Measurements from ENCODE around the gene PSMB8. TPM values are rescaled to one million over a fixed set of nuclear protein-coding genes. Genes with fewer than 3 reads are reported as not detected.

The PSMB8 gene
- total and polyA plus RNA-seq, 4 donors: 12.4 to 30.4 (median 13.2) TPM

GRCh38 chr6:32851025-32851424, 7.2 kb upstream of the PSMB8 start:
- no peak overlapping the region for H3K4me3 ChIP-seq (ENCODE audit: low read depth, low read length)
- peaks cover 24% of the 10 kb centered on the region for H3K36me3 ChIP-seq (ENCODE audit: control insufficient read depth, insufficient read depth, low read length)
- no peak overlapping the region for H3K27ac ChIP-seq (ENCODE audit: low read depth, low read length)
- H3K4me1 ChIP-seq (ENCODE audit: control insufficient read depth, insufficient read depth, low read length): peaks cover 30% of the 10 kb centered on the region
- H3K27me3 ChIP-seq (ENCODE audit: control insufficient read depth, insufficient read depth, low read length): peaks cover 31% of the 10 kb centered on the region
- H3K9me3 ChIP-seq (ENCODE audit: control insufficient read depth, insufficient read depth, low read length): no peaks in the 10 kb centered on the region
- 85% methylated on average over 4 of the region's 4 CpGs for WGBS (ENCODE audit: insufficient coverage)
- DNase-seq (ENCODE audit: low read depth in 4 of 6, low spot score in 6 of 6): no peak

DNA sequence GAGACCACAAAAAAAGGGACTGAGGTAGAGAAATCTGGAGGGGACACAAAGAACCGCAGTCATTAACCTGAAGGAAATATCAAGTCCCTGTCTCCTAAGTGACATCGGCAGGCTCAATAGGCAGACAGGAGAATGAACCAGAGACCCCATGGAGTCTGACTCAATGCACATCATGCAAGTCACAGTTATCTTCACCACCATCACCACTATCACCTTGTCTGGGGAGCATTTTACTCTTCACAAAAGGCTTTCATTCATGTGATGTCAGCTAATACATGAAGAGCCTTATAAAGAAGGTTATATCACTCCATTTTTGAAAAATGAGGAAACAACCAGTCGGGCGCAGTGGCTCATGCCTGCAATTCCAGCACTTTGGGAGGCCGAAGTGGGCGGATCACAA, 5.3 kb upstream of the PSMB8 start:
- H3K9me3 ChIP-seq (ENCODE audit: control insufficient read depth, insufficient read depth, low read length): no peaks in the 10 kb centered on the region
- DNase-seq (ENCODE audit: low read depth in 4 of 6, low spot score in 6 of 6): no peak
- H3K4me3 ChIP-seq (ENCODE audit: low read depth, low read length): no peak overlapping the region
- peaks cover 31% of the 10 kb centered on the region for H3K4me1 ChIP-seq (ENCODE audit: control insufficient read depth, insufficient read depth, low read length)
- H3K27me3 ChIP-seq (ENCODE audit: control insufficient read depth, insufficient read depth, low read length): peaks cover 18% of the 10 kb centered on the region
- H3K36me3 ChIP-seq (ENCODE audit: control insufficient read depth, insufficient read depth, low read length): peaks cover 26% of the 10 kb centered on the region
- H3K27ac ChIP-seq (ENCODE audit: low read depth, low read length): no peak overlapping the region
- 75% methylated on average over 2 of the region's 6 CpGs for WGBS (ENCODE audit: insufficient coverage)

DNA sequence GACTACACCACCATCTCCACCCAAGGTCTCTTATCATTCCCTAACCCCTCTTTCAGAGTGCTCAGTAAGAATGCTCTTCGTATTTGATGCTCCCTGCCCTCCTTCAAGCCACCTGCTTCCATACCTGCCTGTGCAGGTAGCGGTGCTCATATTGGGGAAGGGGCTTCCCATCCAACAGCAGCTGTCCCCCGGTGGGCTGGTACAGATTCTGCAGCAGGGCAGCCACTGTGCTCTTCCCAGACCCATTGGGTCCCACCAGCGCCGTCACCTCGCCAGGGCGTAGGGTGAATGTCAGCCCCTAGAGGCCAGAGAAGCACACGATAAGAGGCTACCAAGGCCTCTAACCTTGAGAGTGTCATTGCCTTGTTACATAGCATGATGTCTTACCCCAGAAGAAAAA, 3.9 kb upstream of the PSMB8 start:
- Histone ChIP-seq H3K4me3 (ENCODE audit: low read depth, low read length) (no peak overlapping the region), H3K4me1 (ENCODE audit: control insufficient read depth, insufficient read depth, low read length) (peaks cover 27% of the 10 kb centered on the region), H3K36me3 (ENCODE audit: control insufficient read depth, insufficient read depth, low read length) (peaks cover 26% of the 10 kb centered on the region), H3K27me3 (ENCODE audit: control insufficient read depth, insufficient read depth, low read length) (peaks cover 17% of the 10 kb centered on the region), H3K27ac (ENCODE audit: low read depth, low read length) (no peak overlapping the region), H3K9me3 (ENCODE audit: control insufficient read depth, insufficient read depth, low read length) (no peaks in the 10 kb centered on the region)
- 88% methylated on average over 5 of the region's 8 CpGs for WGBS (ENCODE audit: insufficient coverage)
- no peak for DNase-seq (ENCODE audit: low read depth in 4 of 6, low spot score in 6 of 6)

DNA sequence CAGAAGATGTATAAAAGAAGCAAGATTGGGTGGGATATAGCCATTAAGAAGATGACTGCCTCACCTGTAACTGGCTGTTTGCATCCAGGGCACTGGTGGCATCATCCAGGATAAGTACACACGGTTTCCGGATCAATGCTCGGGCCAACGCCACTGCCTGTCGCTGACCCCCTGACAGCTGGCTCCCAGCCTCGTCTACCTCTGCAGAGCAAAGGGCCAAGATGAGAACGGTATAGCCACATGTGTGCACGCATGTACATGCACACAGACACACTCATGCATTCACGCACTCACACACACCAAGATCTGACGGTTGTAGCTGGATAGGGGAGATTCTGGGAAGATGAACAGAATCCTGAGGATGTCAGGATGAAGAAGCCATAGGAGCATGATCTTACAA, 3.2 kb upstream of the PSMB8 start:
- peaks cover 19% of the 10 kb centered on the region for H3K4me1 ChIP-seq (ENCODE audit: control insufficient read depth, insufficient read depth, low read length)
- peaks cover 13% of the 10 kb centered on the region for H3K27me3 ChIP-seq (ENCODE audit: control insufficient read depth, insufficient read depth, low read length)
- H3K36me3 ChIP-seq (ENCODE audit: control insufficient read depth, insufficient read depth, low read length): peaks cover 26% of the 10 kb centered on the region
- DNase-seq (ENCODE audit: low read depth in 4 of 6, low spot score in 6 of 6): no peak
- no peaks in the 10 kb centered on the region for H3K9me3 ChIP-seq (ENCODE audit: control insufficient read depth, insufficient read depth, low read length)
- H3K27ac ChIP-seq (ENCODE audit: low read depth, low read length): no peak overlapping the region
- WGBS (ENCODE audit: insufficient coverage): 83% methylated on average over 6 of the region's 10 CpGs
- H3K4me3 ChIP-seq (ENCODE audit: low read depth, low read length): no peak overlapping the region

DNA sequence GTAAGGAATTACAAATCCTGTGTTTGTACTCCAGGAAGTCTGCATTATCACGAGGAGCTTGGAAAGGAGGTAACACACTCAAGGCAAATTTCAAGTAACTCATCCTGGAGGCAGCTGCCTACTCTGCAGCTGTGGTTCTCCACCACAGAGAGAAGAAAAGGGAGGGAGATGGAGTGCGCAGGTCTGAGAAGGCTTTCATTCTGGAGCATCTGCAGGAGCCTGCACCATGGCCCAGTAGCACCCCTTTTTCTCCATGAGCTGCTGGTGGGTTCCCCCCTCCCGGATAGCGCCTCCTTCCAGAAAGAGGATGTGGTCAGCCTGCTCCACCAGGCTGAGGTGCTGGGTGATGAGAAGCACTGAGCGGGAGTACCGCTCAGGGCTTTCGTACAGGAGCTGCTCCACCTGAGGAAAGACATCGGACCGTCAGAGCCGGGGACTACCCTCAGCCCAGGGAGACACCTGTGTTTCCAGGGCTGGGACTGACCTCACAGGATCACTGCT, 1.6 kb upstream of the PSMB8 start:
- Histone ChIP-seq H3K4me3 (ENCODE audit: low read depth, low read length) (no peak overlapping the region), H3K36me3 (ENCODE audit: control insufficient read depth, insufficient read depth, low read length) (peaks cover 21% of the 10 kb centered on the region), H3K27ac (ENCODE audit: low read depth, low read length) (no peak overlapping the region), H3K27me3 (ENCODE audit: control insufficient read depth, insufficient read depth, low read length) (peaks cover 13% of the 10 kb centered on the region), H3K4me1 (ENCODE audit: control insufficient read depth, insufficient read depth, low read length) (peaks cover 17% of the 10 kb centered on the region), H3K9me3 (ENCODE audit: control insufficient read depth, insufficient read depth, low read length) (no peaks in the 10 kb centered on the region)
- no peak for DNase-seq (ENCODE audit: low read depth in 4 of 6, low spot score in 6 of 6)
- 85% methylated on average over 9 of the region's 10 CpGs for WGBS (ENCODE audit: insufficient coverage)

GRCh38 chr6:32844839-32845383, 1.1 kb upstream of the PSMB8 start:
- 3% methylated on average over 13 of the region's 19 CpGs for WGBS (ENCODE audit: insufficient coverage)
- Histone ChIP-seq H3K27ac (ENCODE audit: low read depth, low read length) (no peak overlapping the region), H3K36me3 (ENCODE audit: control insufficient read depth, insufficient read depth, low read length) (peaks cover 20% of the 10 kb centered on the region), H3K4me3 (ENCODE audit: low read depth, low read length) (peak overlapping the region; percentile 88), H3K9me3 (ENCODE audit: control insufficient read depth, insufficient read depth, low read length) (no peaks in the 10 kb centered on the region), H3K27me3 (ENCODE audit: control insufficient read depth, insufficient read depth, low read length) (peaks cover 13% of the 10 kb centered on the region), H3K4me1 (ENCODE audit: control insufficient read depth, insufficient read depth, low read length) (peaks cover 17% of the 10 kb centered on the region)
- DNase-seq (ENCODE audit: low read depth in 4 of 6, low spot score in 6 of 6): no peak

- Histone ChIP-seq H3K36me3 (ENCODE audit: control insufficient read depth, insufficient read depth, low read length) (peaks cover 18% of the 10 kb centered on the region), H3K4me1 (ENCODE audit: control insufficient read depth, insufficient read depth, low read length) (peaks cover 22% of the 10 kb centered on the region), H3K4me3 (ENCODE audit: low read depth, low read length) (peak overlapping the region; percentile 88), H3K27ac (ENCODE audit: low read depth, low read length) (peak overlapping the region; percentile 96), H3K27me3 (ENCODE audit: control insufficient read depth, insufficient read depth, low read length) (peaks cover 10% of the 10 kb centered on the region), H3K9me3 (ENCODE audit: control insufficient read depth, insufficient read depth, low read length) (no peaks in the 10 kb centered on the region)
- WGBS (ENCODE audit: insufficient coverage): 3% methylated on average over 26 of the region's 28 CpGs
- no peak for DNase-seq (ENCODE audit: low read depth in 4 of 6, low spot score in 6 of 6)
Measured at GRCh38 chr6:32843331-32843978, 392 bp downstream of the PSMB8 start.

DNA sequence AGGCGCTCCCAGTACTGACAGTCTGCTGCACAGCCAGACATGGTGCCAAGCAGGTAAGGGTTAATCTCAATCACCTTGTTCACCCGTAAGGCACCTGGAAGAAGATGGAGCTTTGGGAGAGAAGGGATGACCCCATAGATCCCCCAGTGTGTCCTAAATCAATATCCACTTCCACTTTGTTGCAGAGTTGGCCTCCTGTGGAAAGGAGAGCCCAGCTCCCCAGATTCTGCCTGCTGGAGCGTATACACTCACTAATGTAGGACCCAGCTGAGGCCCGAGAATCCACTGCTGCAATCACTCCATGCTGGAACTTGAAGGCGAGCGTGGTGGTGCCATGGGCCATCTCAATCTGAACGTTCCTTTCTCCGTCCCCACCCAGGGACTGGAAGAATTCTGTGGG, 1.2 kb downstream of the PSMB8 start:
- Histone ChIP-seq H3K4me3 (ENCODE audit: low read depth, low read length) (no peak overlapping the region), H3K27me3 (ENCODE audit: control insufficient read depth, insufficient read depth, low read length) (peaks cover 10% of the 10 kb centered on the region), H3K27ac (ENCODE audit: low read depth, low read length) (no peak overlapping the region), H3K4me1 (ENCODE audit: control insufficient read depth, insufficient read depth, low read length) (peaks cover 25% of the 10 kb centered on the region), H3K36me3 (ENCODE audit: control insufficient read depth, insufficient read depth, low read length) (peaks cover 14% of the 10 kb centered on the region), H3K9me3 (ENCODE audit: control insufficient read depth, insufficient read depth, low read length) (no peaks in the 10 kb centered on the region)
- 92% methylated on average over 6 of the region's 8 CpGs for whole genome bisulfite sequencing (ENCODE audit: insufficient coverage)
- DNase-seq (ENCODE audit: low read depth in 4 of 6, low spot score in 6 of 6): no peak

- no peaks in the 10 kb centered on the region for H3K9me3 ChIP-seq (ENCODE audit: control insufficient read depth, insufficient read depth, low read length)
- H3K27ac ChIP-seq (ENCODE audit: low read depth, low read length): no peak overlapping the region
- H3K4me1 ChIP-seq (ENCODE audit: control insufficient read depth, insufficient read depth, low read length): peaks cover 27% of the 10 kb centered on the region
- H3K36me3 ChIP-seq (ENCODE audit: control insufficient read depth, insufficient read depth, low read length): peaks cover 10% of the 10 kb centered on the region
- H3K27me3 ChIP-seq (ENCODE audit: control insufficient read depth, insufficient read depth, low read length): peaks cover 10% of the 10 kb centered on the region
- no peak for DNase-seq (ENCODE audit: low read depth in 4 of 6, low spot score in 6 of 6)
- no peak overlapping the region for H3K4me3 ChIP-seq (ENCODE audit: low read depth, low read length)
- WGBS (ENCODE audit: insufficient coverage): 100% methylated on average over 4 of the region's 6 CpGs
Measured at GRCh38 chr6:32842021-32842650, 1.7 kb downstream of the PSMB8 start.

Data from spinal cord (tissue), 10 donors.